GM21717 (cell line): ENCODE results near the gene AOPEP.
"Not testable (repeated sequence)": the region's sequence is repeated elsewhere in the genome, so short reads cannot be mapped to it uniquely, and the experiment has no call there.

Experiments used
- ATAC-seq: cut with Tn5 transposase; IDR thresholded peaks from one replicate; pipeline ENCODE4 v1.9.1; 2021; ENCODE audit warnings: mild to moderate bottlenecking, moderate library complexity; ENCODE audit not compliant: unreplicated experiment

AOPEP gene

DNA sequence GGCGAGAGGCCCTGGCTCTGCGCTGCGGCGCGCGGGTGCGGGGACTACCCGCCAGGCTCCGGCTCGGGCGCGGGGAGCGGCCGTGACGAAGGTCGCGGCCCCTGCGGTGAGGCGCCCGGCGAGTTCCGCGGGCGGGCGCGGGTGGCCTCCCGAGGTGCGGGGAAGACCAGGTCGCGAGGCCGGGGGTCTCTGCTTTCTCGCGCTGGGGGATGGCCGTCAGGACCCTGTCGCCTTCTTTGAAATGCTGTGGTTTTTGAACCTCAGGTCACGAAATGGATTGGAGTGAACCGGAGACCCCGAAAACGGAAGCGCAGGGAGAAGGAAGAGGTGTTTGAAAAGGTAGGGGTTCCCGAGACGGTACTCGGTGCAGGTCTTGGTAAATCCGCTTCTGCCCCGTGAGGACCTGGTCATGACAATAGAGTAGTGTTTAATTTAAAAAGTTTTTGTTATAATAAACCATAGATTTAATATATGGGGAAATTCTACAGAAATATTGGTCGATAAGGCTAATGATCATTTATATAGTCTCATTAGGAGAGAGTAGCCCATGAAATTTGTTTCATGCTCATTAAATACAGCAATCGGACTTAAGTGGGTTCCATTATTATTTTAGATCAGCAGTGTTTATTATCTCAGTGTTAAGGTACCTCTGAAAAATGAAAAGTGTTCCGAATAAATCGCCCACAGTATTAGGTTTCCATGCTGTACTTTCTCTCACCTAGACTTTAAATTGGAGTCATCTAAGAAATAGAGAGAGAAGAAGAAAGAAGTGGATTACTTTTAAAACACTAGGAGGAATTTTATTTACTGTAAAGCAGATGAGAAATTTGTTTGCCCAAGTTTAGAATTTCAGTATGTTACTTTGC, 279.0 kb downstream of the AOPEP start:
- no peak for ATAC-seq

DNA sequence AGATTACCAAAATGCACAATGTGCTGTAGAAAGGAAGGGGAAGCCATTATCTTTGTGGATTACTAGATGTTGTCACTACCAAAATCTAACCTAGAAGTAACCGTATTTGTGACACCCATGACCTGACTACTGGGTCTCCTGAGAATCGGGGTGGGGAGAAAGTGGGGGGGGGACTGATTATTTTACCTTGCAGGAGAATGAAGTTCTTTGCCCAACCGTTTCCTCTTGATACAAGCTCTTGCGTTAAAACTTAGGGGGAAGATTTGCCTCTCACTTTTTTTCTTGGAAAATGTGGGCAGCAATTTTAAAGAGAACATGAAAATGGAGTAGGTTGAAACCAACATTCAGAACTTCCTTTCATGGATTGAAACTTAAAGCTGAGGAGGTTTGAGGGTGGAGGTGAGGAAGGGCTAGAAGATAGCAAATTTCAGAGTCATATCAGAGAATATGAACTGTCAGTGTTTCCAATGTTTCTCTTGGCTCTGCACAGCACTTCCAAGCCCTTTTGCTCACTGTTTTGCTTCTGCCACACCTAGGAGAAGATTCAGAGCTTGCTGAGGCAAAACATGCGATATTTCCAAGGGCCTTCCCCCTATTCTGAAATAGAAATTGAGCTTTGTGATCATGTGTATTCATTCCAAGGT, 280.8 kb downstream of the AOPEP start:
- no peak for ATAC-seq

DNA sequence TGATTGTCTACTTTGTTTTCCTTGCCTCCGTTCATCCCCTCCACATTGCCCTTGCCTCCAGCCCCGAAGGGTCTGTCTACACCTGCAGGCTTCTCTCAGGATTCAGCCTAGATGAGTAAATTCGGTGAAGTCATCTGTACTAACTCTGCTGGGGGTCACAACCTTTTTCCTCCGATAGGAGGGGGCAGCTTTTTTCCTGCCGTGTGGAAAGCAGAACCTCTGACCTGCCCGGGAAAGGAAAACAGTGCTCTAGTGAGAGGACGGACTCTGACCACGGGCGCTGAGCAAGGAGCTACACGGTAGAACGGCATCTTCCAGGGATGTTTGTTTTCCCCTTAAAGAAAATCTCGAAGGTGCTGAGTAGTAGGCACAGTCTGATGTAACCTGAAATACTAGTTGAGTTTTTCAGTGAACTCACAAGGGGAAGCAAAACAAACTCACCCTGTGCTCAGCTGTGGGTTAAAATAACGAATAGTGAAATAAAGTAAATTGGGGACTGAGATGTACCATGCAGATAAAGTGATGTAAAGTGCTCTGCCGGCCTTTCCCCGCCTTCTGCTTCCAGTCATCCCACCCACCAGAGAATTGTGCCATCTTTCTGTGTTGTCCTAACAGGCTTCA, 281.8 kb downstream of the AOPEP start:
- no peak for ATAC-seq

DNA sequence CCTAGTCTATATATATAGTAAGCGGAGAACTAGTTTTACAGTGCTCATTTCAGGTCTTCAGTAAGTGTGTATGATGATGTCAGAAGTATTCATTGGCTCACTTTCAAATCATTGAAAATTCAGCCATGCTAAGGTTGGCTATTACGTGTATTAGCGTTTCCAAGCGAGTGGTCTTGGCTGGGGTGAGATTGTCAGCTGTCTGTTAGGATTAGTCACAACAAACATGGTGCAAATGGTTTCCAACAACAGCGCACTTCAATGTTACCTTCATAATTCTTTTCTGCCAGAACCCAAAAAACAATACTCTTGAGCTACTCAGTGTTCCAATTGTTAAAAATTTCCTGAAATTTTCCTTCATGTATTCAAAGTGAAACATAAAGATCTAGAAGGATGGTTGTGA, 283.0 kb downstream of the AOPEP start:
- ATAC-seq: no peak

DNA sequence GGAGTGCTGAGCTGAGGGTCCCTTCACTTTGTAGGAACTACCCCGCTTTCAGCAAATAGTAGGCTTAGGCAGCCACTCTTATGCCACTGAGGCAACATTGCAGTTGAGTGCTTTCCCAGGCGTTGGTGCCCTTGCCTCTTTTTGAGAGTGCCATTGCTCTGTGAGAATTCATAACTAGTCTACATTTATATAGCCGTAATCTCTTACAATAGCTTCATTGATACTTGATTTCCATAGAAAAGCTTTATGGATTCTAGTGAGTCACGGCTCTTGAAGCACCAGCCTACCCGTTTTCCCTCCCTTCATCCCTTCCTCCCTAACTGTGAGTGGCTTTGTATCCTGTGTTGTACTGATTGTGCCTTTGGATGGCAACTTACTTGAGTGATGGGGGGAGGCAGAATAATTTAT, 283.9 kb downstream of the AOPEP start:
- no peak for ATAC-seq

DNA sequence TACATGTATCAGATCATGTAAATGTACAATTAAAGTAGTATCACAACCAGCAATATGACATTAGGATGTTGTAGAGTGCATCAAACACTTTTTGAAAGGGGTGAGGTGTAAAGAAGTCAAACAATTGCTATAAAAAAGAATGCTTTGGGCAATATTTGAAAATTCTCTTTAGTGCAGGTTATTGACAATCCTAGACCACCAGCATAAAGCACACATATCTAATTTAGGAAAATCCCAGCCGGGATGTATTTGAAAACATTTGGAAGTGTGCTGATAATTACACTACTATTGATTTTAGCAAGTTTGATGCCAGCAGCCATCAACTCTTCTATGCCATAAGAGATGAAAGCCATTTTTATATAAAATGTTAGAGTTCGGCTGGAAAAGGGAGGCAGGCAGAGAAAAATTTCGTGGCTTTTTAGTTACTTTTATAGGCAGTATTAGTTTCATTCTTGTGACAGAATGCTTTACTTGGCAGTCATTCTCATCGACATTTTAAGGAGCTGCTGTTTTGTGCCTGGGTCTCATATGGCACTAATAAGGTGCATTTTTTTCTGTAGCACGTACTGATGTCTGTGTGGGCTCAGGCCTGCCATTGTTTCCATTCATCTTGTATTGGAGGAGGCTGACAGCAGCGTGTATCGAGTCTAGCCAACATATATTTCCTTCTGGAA, 285.7 kb downstream of the AOPEP start:
- no peak for ATAC-seq

DNA sequence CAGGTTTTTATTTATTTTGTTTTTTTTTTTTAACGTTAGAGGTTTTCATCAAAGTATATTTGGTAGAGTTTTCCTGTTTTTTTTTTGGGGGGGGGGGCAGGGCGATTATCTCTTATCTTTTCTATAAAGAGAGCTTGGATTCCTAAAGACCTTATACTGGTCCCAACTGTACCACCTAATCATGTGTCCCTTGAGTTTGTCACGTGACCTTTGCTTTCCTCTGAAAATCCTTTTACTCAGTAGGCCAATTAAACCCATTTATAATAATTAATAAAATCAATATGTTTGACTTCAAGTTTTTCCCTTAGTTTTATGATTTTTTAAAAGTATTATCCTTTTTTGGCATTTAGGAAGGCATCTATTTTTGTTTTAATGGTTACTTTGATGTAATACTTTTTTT, 286.4 kb downstream of the AOPEP start:
- ATAC-seq: no peak

DNA sequence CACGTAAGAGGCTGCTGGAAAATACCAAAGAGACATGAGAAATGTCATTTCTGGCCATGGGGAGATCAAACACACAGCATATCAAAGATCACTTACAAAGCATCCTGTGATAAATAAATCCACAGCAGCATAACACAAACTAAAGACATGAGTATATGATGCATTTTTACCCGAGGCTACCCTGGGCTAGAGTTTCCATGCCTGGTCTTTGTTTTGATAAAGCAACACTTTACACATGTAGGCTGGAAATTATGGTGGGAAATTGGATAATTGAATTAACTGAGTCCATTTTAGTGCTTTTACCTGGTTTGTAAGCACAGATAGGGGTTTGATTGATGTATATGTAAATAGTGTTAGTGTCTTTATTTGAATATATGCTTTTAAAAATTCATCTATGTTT, 288.4 kb downstream of the AOPEP start:
- no peak for ATAC-seq

DNA sequence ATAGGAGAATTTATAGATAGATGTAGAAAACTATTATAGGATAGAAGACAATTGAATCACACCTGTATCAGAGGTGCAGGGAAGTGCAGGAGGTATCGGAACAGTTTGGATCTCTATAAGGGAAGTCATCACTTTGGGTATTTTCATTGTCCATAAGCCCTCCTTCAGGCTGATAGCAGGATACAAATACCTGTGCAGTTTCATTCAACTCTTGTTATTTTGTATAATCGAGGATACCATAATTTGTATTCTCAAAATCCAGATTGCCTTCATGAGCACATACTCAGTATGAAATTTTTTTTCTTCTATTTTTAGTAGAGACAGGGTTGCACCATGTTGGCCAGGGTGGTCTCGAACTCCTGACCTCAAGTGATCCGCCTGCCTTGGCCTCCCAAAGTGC, 289.1 kb downstream of the AOPEP start:
- no peak for ATAC-seq

DNA sequence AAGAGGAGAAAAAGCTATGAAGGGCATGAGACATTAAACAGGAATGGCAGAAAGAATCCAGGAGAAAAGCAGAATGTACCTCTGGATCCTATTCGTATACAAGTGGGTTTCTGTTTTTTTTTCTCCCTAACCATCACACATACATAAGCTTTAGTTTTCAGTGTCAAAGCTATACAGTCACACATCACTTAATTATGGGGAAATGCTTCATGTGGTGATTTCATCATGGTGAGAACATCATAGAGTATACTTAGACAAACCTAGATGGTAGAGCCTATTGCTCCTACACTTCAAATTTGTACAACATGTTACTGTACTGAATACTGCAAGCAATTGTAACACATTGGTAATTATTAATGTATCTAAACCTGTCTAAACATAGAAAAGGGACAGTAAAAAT, 290.6 kb downstream of the AOPEP start:
- ATAC-seq: no peak

DNA sequence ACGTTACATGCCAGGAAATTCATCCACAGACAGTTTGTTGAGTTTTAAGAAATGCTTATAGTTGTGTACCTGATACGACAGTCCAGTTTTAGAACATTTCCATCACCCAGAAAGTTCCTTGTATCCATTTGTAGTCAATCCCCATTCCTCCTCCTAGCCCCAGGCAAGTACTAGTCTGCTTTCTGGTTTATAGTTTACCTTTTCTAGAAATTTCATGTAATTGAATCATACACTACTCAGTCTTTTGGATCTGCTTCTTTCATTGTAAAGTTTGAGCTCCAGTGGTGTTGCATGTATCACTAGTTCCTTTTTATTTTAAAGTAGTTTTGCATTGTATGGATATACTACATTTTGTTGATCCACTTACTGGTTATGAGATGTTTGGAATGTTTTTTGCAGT, 291.2 kb downstream of the AOPEP start:
- no peak for ATAC-seq

DNA sequence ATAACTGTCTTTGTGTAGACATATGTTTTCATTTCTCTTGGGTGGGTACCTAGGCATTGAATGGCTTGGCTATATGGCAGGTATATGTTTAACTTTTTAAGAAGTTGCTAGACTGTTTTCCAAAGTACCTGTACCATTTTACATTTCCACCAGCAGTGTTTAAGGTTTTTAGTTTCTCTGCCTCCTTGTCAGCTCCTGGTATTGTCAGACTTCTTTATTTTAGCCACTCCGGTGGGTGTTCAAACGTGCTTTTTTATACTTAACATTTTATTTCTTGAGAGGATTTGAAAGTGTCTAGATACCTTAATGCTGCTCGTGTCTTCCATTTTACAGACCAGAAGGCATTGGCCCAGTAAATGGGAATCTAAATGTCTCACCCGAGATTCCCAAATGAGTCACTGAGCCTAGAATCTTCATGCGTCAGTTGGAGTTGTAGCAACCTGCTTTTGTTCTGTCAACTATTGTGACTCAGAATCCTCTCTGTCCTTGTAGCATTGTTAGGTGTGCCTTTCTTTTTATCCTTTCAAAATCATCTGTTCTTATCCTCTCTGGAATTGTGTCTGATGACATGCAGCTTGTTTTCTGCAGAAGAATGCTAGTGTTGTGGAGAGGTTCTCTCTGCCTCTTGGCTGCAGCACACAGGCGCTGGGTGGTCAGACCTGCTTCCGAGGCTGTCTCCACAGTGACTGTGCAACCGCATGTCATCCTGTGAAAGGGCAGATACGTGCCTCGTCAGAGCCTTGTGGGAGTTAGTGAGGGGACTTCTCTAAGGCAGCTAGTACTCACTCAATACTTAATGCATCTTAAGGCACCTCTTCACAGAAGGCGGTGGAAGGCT, 291.8 kb downstream of the AOPEP start:
- no peak for ATAC-seq

DNA sequence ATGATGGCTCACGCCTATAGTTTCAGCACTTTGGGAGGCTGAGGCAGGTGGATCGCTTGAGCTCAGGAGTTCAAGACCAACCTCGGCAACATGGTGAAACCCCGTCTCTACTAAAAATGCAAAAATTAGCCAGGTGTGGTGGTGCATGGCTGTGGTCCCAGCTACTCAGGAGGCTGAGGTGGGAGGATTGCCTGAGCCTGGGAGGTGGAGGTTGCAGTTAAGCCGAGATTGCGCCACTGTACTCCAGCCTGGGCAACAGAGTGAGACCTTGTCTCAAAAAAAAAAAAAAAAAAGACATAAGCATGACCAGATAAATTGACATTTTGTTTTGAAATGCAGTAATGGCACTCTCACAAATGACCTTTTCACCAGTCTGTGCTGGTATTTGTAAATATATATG, 294.1 kb downstream of the AOPEP start:
- not testable (repeated sequence) for ATAC-seq

DNA sequence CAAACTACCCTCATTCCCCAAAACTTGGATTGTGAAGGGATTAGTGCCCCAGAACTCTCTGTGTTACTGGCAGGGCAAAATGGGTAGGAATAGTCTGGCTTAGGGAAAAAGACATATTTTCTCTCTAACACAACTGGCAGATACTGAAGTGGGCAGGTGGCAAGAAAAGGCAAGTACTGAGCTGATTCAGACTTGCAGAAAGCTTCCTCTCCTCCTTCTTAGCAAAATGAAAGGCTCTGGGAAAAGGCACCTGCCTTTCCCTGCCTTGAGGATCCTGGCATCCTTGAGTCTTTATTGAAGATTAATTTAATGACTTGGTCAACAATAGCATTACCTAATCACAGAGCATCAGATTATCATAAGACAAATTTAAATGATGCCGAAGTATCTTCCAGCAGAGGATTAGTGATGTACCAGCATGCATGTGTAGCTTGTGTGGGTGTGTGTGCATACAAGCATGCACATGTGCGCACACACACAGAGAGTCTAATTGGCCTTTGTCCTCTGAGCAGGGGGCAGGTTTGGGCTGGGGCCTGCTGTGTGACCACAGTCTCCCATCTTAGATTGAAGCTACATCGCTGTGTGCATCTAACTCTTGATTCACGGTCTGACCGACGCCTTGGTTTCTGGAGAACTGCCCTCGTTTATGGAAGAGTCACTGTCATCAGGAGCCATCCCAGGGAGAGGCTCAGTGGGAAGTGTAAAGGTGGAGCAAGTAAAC, 294.8 kb downstream of the AOPEP start:
- no peak for ATAC-seq

DNA sequence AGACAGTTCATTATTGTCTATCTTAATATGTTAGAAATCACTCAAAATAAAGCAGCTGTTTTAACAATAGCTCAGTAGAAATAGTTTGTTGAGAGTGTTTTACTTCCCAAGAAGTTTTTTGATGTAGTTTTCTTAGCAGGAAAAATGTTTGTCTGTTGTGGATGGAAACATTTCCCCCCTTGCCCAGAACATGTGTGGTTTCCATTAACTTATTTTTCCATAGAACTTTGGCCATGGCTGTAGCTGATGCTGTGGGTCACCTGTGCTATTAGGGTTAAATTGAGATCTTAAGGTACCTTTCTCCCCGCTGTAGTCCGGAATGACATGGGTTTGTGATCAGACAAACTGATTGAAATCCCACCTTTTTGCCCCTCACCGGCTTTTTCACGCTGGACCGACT, 296.2 kb downstream of the AOPEP start:
- no peak for ATAC-seq

DNA sequence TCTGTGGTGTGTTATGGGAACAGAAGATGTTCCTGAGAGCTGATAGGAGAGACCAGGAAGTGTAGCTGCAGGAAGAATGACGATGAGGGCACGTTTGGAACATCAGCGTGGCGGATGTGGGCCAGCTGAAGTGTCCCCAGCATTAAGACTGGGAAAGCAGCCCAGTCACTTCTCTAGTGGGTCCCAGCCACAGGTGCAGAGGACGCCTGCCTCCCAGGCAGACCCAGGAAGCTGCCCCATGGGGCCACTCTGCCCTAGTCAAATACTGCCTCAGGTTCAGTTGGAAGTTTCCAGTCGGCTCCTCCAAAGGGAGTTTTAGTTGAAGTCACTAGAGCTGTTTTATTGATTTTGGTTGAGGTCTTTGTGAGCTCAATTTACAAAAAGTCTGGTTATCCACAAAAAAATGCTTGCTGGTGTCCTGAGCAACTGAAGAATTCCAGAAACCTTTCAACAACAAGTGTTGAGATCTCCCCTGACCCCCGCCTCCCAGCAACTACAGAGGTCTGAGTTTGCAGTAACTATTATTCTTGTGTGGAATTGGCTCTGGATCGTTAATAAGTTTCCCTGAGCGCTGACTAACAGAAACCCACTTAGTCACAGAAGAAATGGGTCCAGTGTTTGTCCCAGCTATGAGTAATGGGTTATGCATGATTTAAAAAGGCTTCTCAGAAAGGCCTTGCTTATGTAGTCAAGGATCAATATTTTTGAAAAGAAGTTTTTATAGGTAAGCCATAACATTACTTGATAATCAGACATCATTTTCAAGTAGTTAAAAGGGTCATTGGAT, 296.9 kb downstream of the AOPEP start:
- ATAC-seq: no peak

DNA sequence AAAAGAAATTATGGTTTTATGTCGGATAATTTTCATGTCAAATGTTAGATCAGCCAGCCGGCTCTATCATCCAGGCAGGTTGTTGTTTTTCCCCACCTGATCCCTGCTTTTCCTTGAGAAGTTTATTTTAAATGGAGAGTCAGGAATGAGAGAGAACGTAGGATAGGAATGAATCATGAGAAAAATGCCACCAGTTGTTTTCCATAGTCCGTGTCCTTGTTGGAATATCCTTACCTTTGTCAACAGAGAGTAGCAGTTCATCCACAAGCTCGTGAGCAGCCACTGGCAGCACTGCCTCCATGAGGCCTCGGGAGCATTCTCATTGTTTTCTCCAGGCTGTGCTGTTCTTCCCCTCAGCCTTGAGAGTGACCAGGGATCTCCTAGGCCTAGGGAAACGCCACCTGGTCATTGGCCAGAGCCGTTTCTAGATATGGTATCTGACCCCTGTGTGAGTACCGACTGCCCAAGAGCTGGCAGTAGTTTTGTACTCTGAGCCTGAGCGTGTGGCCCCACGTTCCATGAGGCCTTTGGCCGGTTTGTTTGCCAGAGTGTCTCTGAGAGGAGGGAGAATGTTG, 297.7 kb downstream of the AOPEP start:
- ATAC-seq: no peak

DNA sequence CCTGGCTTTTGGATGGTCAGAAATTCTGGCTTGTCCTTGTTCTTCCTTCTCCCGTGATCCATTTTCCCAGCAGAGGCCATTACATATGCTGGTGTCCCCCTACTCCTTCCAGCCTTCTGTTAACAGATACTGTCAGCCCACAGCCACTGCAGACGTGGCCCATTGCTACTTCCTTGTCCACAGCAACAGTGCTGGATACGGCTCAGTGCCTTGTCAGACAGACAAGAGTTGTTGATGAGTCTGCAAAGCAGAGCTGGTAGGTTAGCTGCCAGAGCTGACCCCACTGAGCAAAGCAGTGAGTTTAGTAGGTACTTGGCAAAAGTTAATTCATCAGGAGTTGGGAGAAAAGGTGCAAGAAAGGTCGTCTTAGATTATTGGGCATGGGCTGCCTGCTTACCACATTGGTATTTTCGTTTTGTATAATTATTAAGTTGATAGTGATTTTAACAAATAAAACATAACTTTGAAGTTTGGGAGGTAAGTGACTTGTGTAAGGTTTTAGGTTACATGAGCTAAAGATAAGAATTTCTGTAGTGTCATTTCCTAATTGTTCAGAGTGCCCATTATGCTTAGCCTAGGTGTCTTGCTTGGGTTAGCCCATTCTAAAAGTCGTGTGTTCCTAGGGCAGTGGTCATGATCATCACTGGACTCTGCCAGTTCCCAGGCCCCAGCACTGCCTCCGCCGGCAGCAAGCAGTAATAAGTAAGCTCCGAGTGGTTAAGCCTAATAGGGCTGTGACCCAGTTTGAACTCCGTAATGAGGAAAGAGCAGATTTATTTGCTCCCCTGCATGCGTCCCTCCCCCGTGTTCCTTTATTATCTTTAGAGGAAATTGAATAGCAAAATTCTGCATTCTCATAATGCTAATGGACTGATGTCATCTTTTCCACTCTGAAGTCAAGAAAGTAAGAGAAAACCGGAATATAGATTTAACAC, 299.0 kb downstream of the AOPEP start:
- ATAC-seq: no peak
